Thyroid gland (tissue), 4 donors: Measurements from ENCODE around the gene SLC9A4. TPM values are rescaled to one million over a fixed set of nuclear protein-coding genes. Genes with fewer than 3 reads are reported as not detected.

ENCODE experiments used
- DNase-seq, 2 donors: peaks; one replicate each; pipeline ENCODE4 v3.0.0-alpha.2; 2019
- H3K27ac ChIP-seq, 3 donors: fragments of 200-600 bp; sonication (generic); 1 replicate in 2 of 3; 2 replicates in 1 of 3; pipeline ENCODE4 v1.5.1; 2016 to 2019; ENCODE audit warnings: mild to moderate bottlenecking in 1 of 3, moderate library complexity in 1 of 3
- H3K27me3 ChIP-seq: fragments of 200-600 bp; sonication (generic); one replicate; pipeline ENCODE4 v1.5.1; 2019
- H3K36me3 ChIP-seq, 2 donors: fragments of 200-600 bp; sonication (generic); one replicate each; pipeline ENCODE4 v1.5.1; 2016 to 2019
- H3K4me1 ChIP-seq, 2 donors: fragments of 200-600 bp; sonication (generic); one replicate each; pipeline ENCODE4 v1.5.1; 2017 to 2019
- H3K4me3 ChIP-seq, 3 donors: fragments of 200-600 bp; sonication (generic); replicated peaks in 1 of 3; 1 replicate in 2 of 3; 2 replicates in 1 of 3; pipeline ENCODE4 v1.5.1; 2016; ENCODE audit warnings: mild to moderate bottlenecking in 1 of 3
- H3K9me3 ChIP-seq: fragments of 200-600 bp; sonication (generic); one replicate; pipeline ENCODE4 v1.5.1; 2017
- CTCF ChIP-seq, 6 experiments: fragments of 200-600 bp in 3 of 6; fragments of 450-650 bp in 3 of 6; sonication (generic) in 3 of 6; IDR thresholded peaks; one replicate each; pipeline ENCODE4 v1.5.1; 2016 to 2019; ENCODE audit warnings: antibody characterized with exemption in 6 of 6, mild to moderate bottlenecking in 2 of 6, inconsistent platforms in 1 of 6, moderate library complexity in 1 of 6
- POLR2A ChIP-seq, 2 donors: fragments of 450-650 bp; IDR thresholded peaks; one replicate each; pipeline ENCODE4 v1.6.1; 2017; ENCODE audit warnings: antibody characterized with exemption in 2 of 2, mild to moderate bottlenecking in 2 of 2, moderate library complexity in 1 of 2
- WGBS, 2 donors: methylation state at CpG; one replicate each; pipeline ENCODE4 v1.1.5; 2017; 5-methylcytosine and 5-hydroxymethylcytosine counted together
- intact Hi-C: fragments of 100-400 bp; cut with DNase I; formaldehyde crosslinking; loops from one replicate; pipeline ENCODE4 v1.15.1; 2023
- total RNA-seq, 4 donors: library from RNA; depleted of rRNA; stranded (reverse); fragments of >200 nt; gene quantifications; one replicate each; pipeline ENCODE4 v1.2.3, GENCODE V29; 2016

Gene SLC9A4
- total RNA-seq, 4 donors from 2014 or later, result not detected

GRCh38 chr2:102484310-102485061 is 11.5 kb downstream of the SLC9A4 start:
- WGBS, 2 donors, result 88 to 89% methylated on average over 6 of the region's 6 CpGs
- no peak overlapping the region for H3K4me3 ChIP-seq
- no peaks in the 10 kb centered on the region for H3K27me3 ChIP-seq
- no peak for DNase-seq
- H3K36me3 ChIP-seq, result no peaks in the 10 kb centered on the region
- no peak for TF ChIP-seq POLR2A (IDR thresholded peaks at IDR 0.05)
- TF ChIP-seq CTCF (IDR thresholded peaks at IDR 0.05), result no peak
- no peaks in the 10 kb centered on the region for H3K4me1 ChIP-seq
- intact Hi-C loops, result no loop called here
- no peaks in the 10 kb centered on the region for H3K9me3 ChIP-seq
- no peak overlapping the region for H3K27ac ChIP-seq

- no peak for TF ChIP-seq POLR2A (IDR thresholded peaks at IDR 0.05)
- TF ChIP-seq CTCF (IDR thresholded peaks at IDR 0.05), result no peak
- H3K4me3 ChIP-seq, result no peak overlapping the region
- no peaks in the 10 kb centered on the region for H3K27me3 ChIP-seq
- no peak for DNase-seq
- intact Hi-C loops, result no loop called here
- no peaks in the 10 kb centered on the region for H3K9me3 ChIP-seq
- no peaks in the 10 kb centered on the region for H3K4me1 ChIP-seq
- H3K36me3 ChIP-seq, result no peaks in the 10 kb centered on the region
- WGBS, 2 donors, result 75 to 78% methylated on average over 5 of the region's 5 CpGs
- H3K27ac ChIP-seq, result no peak overlapping the region
Measured at GRCh38 chr2:102485147-102485785, 12.2 kb downstream of the SLC9A4 start.

- no peaks in the 10 kb centered on the region for H3K27me3 ChIP-seq
- H3K4me1 ChIP-seq, result no peaks in the 10 kb centered on the region
- WGBS, 2 donors, result 73 to 83% methylated on average over 1 of the region's 1 CpG
- H3K27ac ChIP-seq, result no peak overlapping the region
- H3K4me3 ChIP-seq, result no peak overlapping the region
- no peak for TF ChIP-seq POLR2A (IDR thresholded peaks at IDR 0.05)
- no peak for TF ChIP-seq CTCF (IDR thresholded peaks at IDR 0.05)
- intact Hi-C loops, result no loop called here
- no peaks in the 10 kb centered on the region for H3K36me3 ChIP-seq
- no peak for DNase-seq
- no peaks in the 10 kb centered on the region for H3K9me3 ChIP-seq
Measured at GRCh38 chr2:102486941-102487702, 14.1 kb downstream of the SLC9A4 start.

- 40 to 50% methylated on average over 8 of the region's 8 CpGs for WGBS, 2 donors
- DNase-seq, result no peak
- no peaks in the 10 kb centered on the region for H3K27me3 ChIP-seq
- no peaks in the 10 kb centered on the region for H3K36me3 ChIP-seq
- H3K4me3 ChIP-seq, result no peak overlapping the region
- H3K9me3 ChIP-seq, result no peaks in the 10 kb centered on the region
- TF ChIP-seq POLR2A (IDR thresholded peaks at IDR 0.05) (no peak), CTCF (IDR thresholded peaks at IDR 0.05) (no peak)
- no peaks in the 10 kb centered on the region for H3K4me1 ChIP-seq
- intact Hi-C loops, result no loop called here
- H3K27ac ChIP-seq, result no peak overlapping the region
Measured at GRCh38 chr2:102487761-102488462, 14.9 kb downstream of the SLC9A4 start.
